NCI-H2029 treated with DMSO at 0.1 percent for 48 hours (cell line): Measurements from ENCODE around the gene OR7C2.

Source experiments
- DNase-seq: peaks from one replicate; lab custom pipeline; 2025; lab: John Stamatoyannopoulos, UW

OR7C2 gene

GRCh38 chr19:14979476-14980255, 38.4 kb downstream of the OR7C2 start, which contains the start of gene SLC1A6:
Gene SLC1A6 (minus strand): TSS chr19:14979864. CDS start chr19:14972910, 6,954 bp downstream.
- DNase-seq, result no peak

GRCh38 chr19:14985133-14985532, 43.8 kb downstream of the OR7C2 start:
- no peak for DNase-seq
